Right cardiac atrium (tissue), 5 donors: ENCODE data around the gene ADPRHL1. TPM values are rescaled to one million over a fixed set of nuclear protein-coding genes. Genes with fewer than 3 reads are reported as not detected.
"Not testable (repeated sequence)": the region's sequence is repeated elsewhere in the genome, so short reads cannot be mapped to it uniquely, and the experiment has no call there.

ENCODE experiments used
- ATAC-seq, 2 donors: fragments of 200-7000 bp; cut with Tn5 transposase; one replicate each; pipeline versions ENCODE4 v1.8.0 to v1.9.1; 2020; ENCODE audit warnings: moderate library complexity in 2 of 2, mild to moderate bottlenecking in 1 of 2
- DNase-seq, 3 donors: peaks; one replicate each; pipeline ENCODE4 v3.0.0-alpha.2; 2020
- H3K27ac ChIP-seq: one replicate; pipeline ENCODE4 v1.5.1; 2013; ENCODE audit warnings: mild to moderate bottlenecking, low read length, control low read depth, moderate library complexity
- H3K27me3 ChIP-seq: one replicate; pipeline ENCODE4 v1.6.1; 2013; ENCODE audit not compliant: control insufficient read depth, insufficient read depth
- H3K4me1 ChIP-seq: one replicate; pipeline ENCODE4 v1.6.1; 2013; ENCODE audit warnings: low read length; ENCODE audit not compliant: control insufficient read depth, insufficient read depth
- H3K4me3 ChIP-seq: one replicate; pipeline ENCODE4 v1.5.1; 2013; ENCODE audit warnings: low read length, control low read depth
- H3K9me3 ChIP-seq: one replicate; pipeline ENCODE4 v1.6.1; 2013; ENCODE audit warnings: low read length; ENCODE audit not compliant: control insufficient read depth
- WGBS: extraction: QIAGEN DNeasy Blood & Tissue Kit; methylation state at CpG from one replicate; pipeline ENCODE4 v1.1.7; 2013; 5-methylcytosine and 5-hydroxymethylcytosine counted together
- intact Hi-C, 4 donors: fragments of 100-400 bp; cut with DNase I; formaldehyde crosslinking; loops; one replicate each; pipeline versions ENCODE4 v1.11.0 to v1.14.0; 2022 to 2023
- polyA plus RNA-seq: library from polyadenylated mRNA; stranded (reverse); fragments of 200-250 nt; gene quantifications from one replicate; pipeline ENCODE4 v1.2.3, GENCODE V29; 2013
- total RNA-seq, 4 donors: library from RNA; stranded (reverse); fragmentation: NEBNext Ultra II Directional; extraction: Animal tissue kit (Norgen Biotek cat#: 25700); gene quantifications; one replicate each; pipeline ENCODE4 v1.2.1, GENCODE V29; 2021
- donor health status: healthy with polysubstance abuse.
- donor health status: DM: no; HTN: yes; CAD: no.
- donor health status: DM: no; HTN: no; CAD: no.
- donor health status: DM: no; HTN: yes; CAD: no; lungs with severe emphysema.
- donor health status: DM: yes; HTN: yes; CAD: no.

The ADPRHL1 gene
- total and polyA plus RNA-seq, 5 donors, result 280 to 446 (median 350) TPM

- WGBS, result 39% methylated on average over 25 of the region's 25 CpGs
- ATAC-seq (peak; percentile 75 to 80), DNase-seq (peak; percentile 63 to 87 (median 84))
- Histone ChIP-seq H3K4me1 (peaks cover 2% of the 10 kb centered on the region), H3K4me3 (no peak overlapping the region), H3K27ac (peak overlapping the region; percentile 74), H3K9me3 (no peaks in the 10 kb centered on the region), H3K27me3 (no peaks in the 10 kb centered on the region)
- intact Hi-C loops, result loop anchor here in 1 of 4 donors (5.0 kb wide), 1 partner anchor 51 kb away; the partner anchor contains the start of gene ADPRHL1
These were observed 52.5 kb downstream of the ADPRHL1 start for GRCh38 chr13:113400621-113401451.

GRCh38 chr13:113399755-113400149 is 53.5 kb downstream of the ADPRHL1 start:
- intact Hi-C loops, result loop anchor here in 3 of 4 donors (5.0 to 10.0 kb wide), 4 partner anchors 53 to 455 kb away; partner anchors contain the start of gene ADPRHL1 (in 1 of the 3)
- no peak overlapping the region for H3K4me3 ChIP-seq
- 58% methylated on average over 19 of the region's 19 CpGs for WGBS
- H3K27me3 ChIP-seq, result no peaks in the 10 kb centered on the region
- ATAC-seq (no peak), DNase-seq (peak in 1 of 3 donors; percentile 65)
- peak overlapping the region; percentile 83 for H3K27ac ChIP-seq
- H3K9me3 ChIP-seq, result no peaks in the 10 kb centered on the region
- peaks cover 2% of the 10 kb centered on the region for H3K4me1 ChIP-seq

GRCh38 chr13:113398963-113399754 is 54.1 kb downstream of the ADPRHL1 start:
- DNase-seq (peak in 1 of 3 donors; percentile 55), ATAC-seq (no peak)
- no peaks in the 10 kb centered on the region for H3K9me3 ChIP-seq
- H3K4me1 ChIP-seq, result peaks cover 2% of the 10 kb centered on the region
- intact Hi-C loops, result loop anchor here in 3 of 4 donors (10.0 kb wide), 3 partner anchors 124 to 454 kb away; no protein-coding TSS in a partner anchor
- H3K27me3 ChIP-seq, result no peaks in the 10 kb centered on the region
- H3K4me3 ChIP-seq, result no peak overlapping the region
- peak overlapping the region; percentile 70 for H3K27ac ChIP-seq
- 63% methylated on average over 19 of the region's 19 CpGs for WGBS

GRCh38 chr13:113397608-113398425 is 55.5 kb downstream of the ADPRHL1 start:
- H3K27me3 ChIP-seq, result no peaks in the 10 kb centered on the region
- H3K27ac ChIP-seq, result peak overlapping the region; percentile 2
- intact Hi-C loops, result loop anchor here in 3 of 4 donors (10.0 kb wide), 3 partner anchors 123 to 453 kb away; no protein-coding TSS in a partner anchor
- no peak for DNase-seq
- WGBS, result 55% methylated on average over 20 of the region's 20 CpGs
- no peak for ATAC-seq
- no peak overlapping the region for H3K4me3 ChIP-seq
- H3K4me1 ChIP-seq, result peaks cover 3% of the 10 kb centered on the region
- no peaks in the 10 kb centered on the region for H3K9me3 ChIP-seq

- no peak for DNase-seq
- WGBS, result 42% methylated on average over 13 of the region's 13 CpGs
- Histone ChIP-seq H3K4me3 (no peak overlapping the region), H3K27me3 (no peaks in the 10 kb centered on the region), H3K9me3 (no peaks in the 10 kb centered on the region), H3K4me1 (peaks cover 2% of the 10 kb centered on the region), H3K27ac (no peak overlapping the region)
- no peak for ATAC-seq
- intact Hi-C loops, result loop anchor here in 3 of 4 donors (5.0 to 10.0 kb wide), 4 partner anchors 119 to 452 kb away; no protein-coding TSS in a partner anchor
These were observed 59.0 kb downstream of the ADPRHL1 start for GRCh38 chr13:113394339-113394640.

- intact Hi-C loops, result loop anchor here in 3 of 4 donors (5.0 to 10.0 kb wide), 4 partner anchors 119 to 451 kb away; no protein-coding TSS in a partner anchor
- Histone ChIP-seq H3K27me3 (no peaks in the 10 kb centered on the region), H3K9me3 (no peaks in the 10 kb centered on the region), H3K4me1 (peaks cover 2% of the 10 kb centered on the region), H3K4me3 (peak overlapping the region; percentile 62), H3K27ac (no peak overlapping the region)
- ATAC-seq, result peak; percentile 91 to 92
- WGBS, result 3% methylated on average over 63 of the region's 63 CpGs
- DNase-seq, result peak; percentile 83 to 94 (median 91)
These were observed 59.5 kb downstream of the ADPRHL1 start for GRCh38 chr13:113393563-113394338.

GRCh38 chr13:113393226-113393562 is 60.1 kb downstream of the ADPRHL1 start:
- peaks cover 2% of the 10 kb centered on the region for H3K4me1 ChIP-seq
- ATAC-seq (peak; percentile 5 to 24), DNase-seq (peak in 1 of 3 donors; percentile 40)
- no peaks in the 10 kb centered on the region for H3K9me3 ChIP-seq
- H3K27ac ChIP-seq, result no peak overlapping the region
- H3K27me3 ChIP-seq, result no peaks in the 10 kb centered on the region
- WGBS, result 72% methylated on average over 13 of the region's 13 CpGs
- H3K4me3 ChIP-seq, result no peak overlapping the region
- intact Hi-C loops, result loop anchor here in 3 of 4 donors (5.0 to 10.0 kb wide), 4 partner anchors 118 to 451 kb away; no protein-coding TSS in a partner anchor

GRCh38 chr13:113390874-113391497 is 62.3 kb downstream of the ADPRHL1 start:
- Histone ChIP-seq H3K4me1 (peaks cover 2% of the 10 kb centered on the region), H3K27me3 (no peaks in the 10 kb centered on the region), H3K4me3 (no peak overlapping the region), H3K27ac (no peak overlapping the region), H3K9me3 (no peaks in the 10 kb centered on the region)
- no peak for ATAC-seq
- WGBS, result 56% methylated on average over 10 of the region's 10 CpGs
- intact Hi-C loops, result loop anchor here in 3 of 4 donors (5.0 to 10.0 kb wide), 4 partner anchors 116 to 449 kb away; no protein-coding TSS in a partner anchor
- no peak for DNase-seq

- H3K27ac ChIP-seq, intact Hi-C loops, H3K4me3 ChIP-seq, ATAC-seq, H3K9me3 ChIP-seq, H3K27me3 ChIP-seq, H3K4me1 ChIP-seq: not testable (repeated sequence)
- peak in 1 of 3 donors; percentile 40 for DNase-seq
- 99% methylated on average over 8 of the region's 8 CpGs for WGBS
These were observed 63.7 kb downstream of the ADPRHL1 start for GRCh38 chr13:113389586-113389985.
